Stimulated activated naive CD8-positive, alpha-beta T cell treated with anti-CD3 and anti-CD28 coated beads, Interleukin-15, Interleukin-2, amounts not matched to agents 100 ng/mL and 50 ng/mL, for 24 hours (primary cell): ENCODE results near the gene EIF3A.
"Not testable (repeated sequence)": the region's sequence is repeated elsewhere in the genome, so short reads cannot be mapped to it uniquely, and the experiment has no call there.

ENCODE experiments used
- H3K27ac Mint-ChIP-seq: one replicate; pipeline ENCODE4 v1.8.0; 2021; ENCODE audit warnings: mild to moderate bottlenecking, mixed read lengths
- H3K27me3 Mint-ChIP-seq: one replicate; pipeline ENCODE4 v1.8.0; 2021; ENCODE audit warnings: mixed read lengths
- H3K36me3 Mint-ChIP-seq: one replicate; pipeline ENCODE4 v1.8.0; 2021; ENCODE audit warnings: low read depth, mixed read lengths
- H3K4me1 Mint-ChIP-seq: one replicate; pipeline ENCODE4 v1.8.0; 2021; ENCODE audit warnings: low read depth, mixed read lengths
- H3K4me3 Mint-ChIP-seq: one replicate; pipeline ENCODE4 v1.8.0; 2021; ENCODE audit warnings: mild to moderate bottlenecking, mixed read lengths
- H3K9me3 Mint-ChIP-seq: one replicate; pipeline ENCODE4 v1.8.0; 2021; ENCODE audit warnings: mixed read lengths

The EIF3A gene

GRCh38 chr10:119080521-119081259, at the start of gene EIF3A:
Gene EIF3A, minus strand, starts transcription at chr10:119080817. Its CDS starts 141 bp downstream, at chr10:119080676.
- peak within 1 kb of the TSS; percentile 96 for H3K4me3 Mint-ChIP-seq
- H3K27ac Mint-ChIP-seq, result peak within 1 kb of the TSS; percentile 98
- H3K9me3 Mint-ChIP-seq, result no peaks in the 10 kb centered on the region
- H3K4me1 Mint-ChIP-seq, result peaks cover 50% of the 10 kb centered on the region
- no peaks in the 10 kb centered on the region for H3K27me3 Mint-ChIP-seq
- H3K36me3 Mint-ChIP-seq, result peaks cover 49% of the 10 kb centered on the region

- peaks cover 57% of the 10 kb centered on the region for H3K36me3 Mint-ChIP-seq
- no peaks in the 10 kb centered on the region for H3K27me3 Mint-ChIP-seq
- peaks cover 40% of the 10 kb centered on the region for H3K4me1 Mint-ChIP-seq
- no peaks in the 10 kb centered on the region for H3K9me3 Mint-ChIP-seq
- H3K4me3 Mint-ChIP-seq, result no peak overlapping the region
- no peak overlapping the region for H3K27ac Mint-ChIP-seq
These were observed 49.1 kb upstream of the EIF3A start for GRCh38 chr10:119129721-119130120.

GRCh38 chr10:119125942-119126341, 45.3 kb upstream of the EIF3A start:
- no peak overlapping the region for H3K27ac Mint-ChIP-seq
- peaks cover 7% of the 10 kb centered on the region for H3K4me1 Mint-ChIP-seq
- H3K27me3 Mint-ChIP-seq, result no peaks in the 10 kb centered on the region
- peaks cover 51% of the 10 kb centered on the region for H3K36me3 Mint-ChIP-seq
- no peaks in the 10 kb centered on the region for H3K9me3 Mint-ChIP-seq
- no peak overlapping the region for H3K4me3 Mint-ChIP-seq

GRCh38 chr10:119120875-119121274, 40.3 kb upstream of the EIF3A start:
- peaks cover 37% of the 10 kb centered on the region for H3K36me3 Mint-ChIP-seq
- H3K9me3 Mint-ChIP-seq, result no peaks in the 10 kb centered on the region
- no peak overlapping the region for H3K4me3 Mint-ChIP-seq
- no peaks in the 10 kb centered on the region for H3K27me3 Mint-ChIP-seq
- H3K4me1 Mint-ChIP-seq, result peaks cover 12% of the 10 kb centered on the region
- no peak overlapping the region for H3K27ac Mint-ChIP-seq

GRCh38 chr10:119120413-119120867, 39.8 kb upstream of the EIF3A start:
- no peak overlapping the region for H3K27ac Mint-ChIP-seq
- H3K36me3 Mint-ChIP-seq, result peaks cover 36% of the 10 kb centered on the region
- peaks cover 12% of the 10 kb centered on the region for H3K4me1 Mint-ChIP-seq
- H3K9me3 Mint-ChIP-seq, result no peaks in the 10 kb centered on the region
- no peak overlapping the region for H3K4me3 Mint-ChIP-seq
- no peaks in the 10 kb centered on the region for H3K27me3 Mint-ChIP-seq

- Mint-ChIP-seq H3K4me3 (no peak overlapping the region), H3K36me3 (peaks cover 36% of the 10 kb centered on the region), H3K27ac (no peak overlapping the region), H3K27me3 (no peaks in the 10 kb centered on the region), H3K9me3 (no peaks in the 10 kb centered on the region), H3K4me1 (peaks cover 13% of the 10 kb centered on the region)
These were observed 38.8 kb upstream of the EIF3A start for GRCh38 chr10:119119400-119119799.

GRCh38 chr10:119118231-119118630, 37.6 kb upstream of the EIF3A start:
- Mint-ChIP-seq H3K9me3 (no peaks in the 10 kb centered on the region), H3K27ac (no peak overlapping the region), H3K27me3 (no peaks in the 10 kb centered on the region), H3K36me3 (peaks cover 44% of the 10 kb centered on the region), H3K4me1 (peaks cover 18% of the 10 kb centered on the region), H3K4me3 (no peak overlapping the region)

- Mint-ChIP-seq H3K4me3 (no peak overlapping the region), H3K27ac (no peak overlapping the region), H3K9me3 (no peaks in the 10 kb centered on the region), H3K27me3 (no peaks in the 10 kb centered on the region), H3K36me3 (peaks cover 37% of the 10 kb centered on the region), H3K4me1 (peaks cover 18% of the 10 kb centered on the region)
These were observed 35.8 kb upstream of the EIF3A start for GRCh38 chr10:119116326-119116951.

- H3K4me1 Mint-ChIP-seq, result peaks cover 18% of the 10 kb centered on the region
- H3K27me3 Mint-ChIP-seq, result no peaks in the 10 kb centered on the region
- H3K9me3 Mint-ChIP-seq, result no peaks in the 10 kb centered on the region
- H3K4me3 Mint-ChIP-seq, result no peak overlapping the region
- no peak overlapping the region for H3K27ac Mint-ChIP-seq
- peaks cover 37% of the 10 kb centered on the region for H3K36me3 Mint-ChIP-seq
These were observed 35.3 kb upstream of the EIF3A start for GRCh38 chr10:119115926-119116325.

GRCh38 chr10:119113751-119114732, 33.4 kb upstream of the EIF3A start:
- Mint-ChIP-seq H3K27ac (no peak overlapping the region), H3K4me1 (peaks cover 6% of the 10 kb centered on the region), H3K9me3 (no peaks in the 10 kb centered on the region), H3K4me3 (no peak overlapping the region), H3K27me3 (no peaks in the 10 kb centered on the region), H3K36me3 (peaks cover 32% of the 10 kb centered on the region)

- Mint-ChIP-seq H3K4me1 (peaks cover 6% of the 10 kb centered on the region), H3K9me3 (no peaks in the 10 kb centered on the region), H3K4me3 (no peak overlapping the region), H3K27me3 (no peaks in the 10 kb centered on the region), H3K36me3 (peaks cover 32% of the 10 kb centered on the region), H3K27ac (no peak overlapping the region)
These were observed 31.4 kb upstream of the EIF3A start for GRCh38 chr10:119112056-119112455.

- H3K36me3 Mint-ChIP-seq, result peaks cover 14% of the 10 kb centered on the region
- not testable (repeated sequence) for H3K9me3 Mint-ChIP-seq, H3K4me1 Mint-ChIP-seq, H3K27ac Mint-ChIP-seq, H3K4me3 Mint-ChIP-seq, H3K27me3 Mint-ChIP-seq
These were observed 27.2 kb upstream of the EIF3A start for GRCh38 chr10:119107771-119108170.

GRCh38 chr10:119107106-119107505, 26.5 kb upstream of the EIF3A start:
- not testable (repeated sequence) for H3K4me3 Mint-ChIP-seq, H3K9me3 Mint-ChIP-seq, H3K27me3 Mint-ChIP-seq, H3K4me1 Mint-ChIP-seq, H3K27ac Mint-ChIP-seq
- H3K36me3 Mint-ChIP-seq, result peaks cover 12% of the 10 kb centered on the region

GRCh38 chr10:119105899-119106298, 25.3 kb upstream of the EIF3A start:
- not testable (repeated sequence) for H3K9me3 Mint-ChIP-seq, H3K4me3 Mint-ChIP-seq, H3K4me1 Mint-ChIP-seq, H3K27ac Mint-ChIP-seq, H3K36me3 Mint-ChIP-seq, H3K27me3 Mint-ChIP-seq

- Mint-ChIP-seq H3K27me3 (no peaks in the 10 kb centered on the region), H3K4me1 (peaks cover 13% of the 10 kb centered on the region), H3K4me3 (peak overlapping the region; percentile 72), H3K36me3 (peaks cover 7% of the 10 kb centered on the region), H3K27ac (no peak overlapping the region), H3K9me3 (no peaks in the 10 kb centered on the region)
These were observed 24.5 kb upstream of the EIF3A start for GRCh38 chr10:119105155-119105554.
